Measurements from ENCODE around the gene MYH10.

DNA sequence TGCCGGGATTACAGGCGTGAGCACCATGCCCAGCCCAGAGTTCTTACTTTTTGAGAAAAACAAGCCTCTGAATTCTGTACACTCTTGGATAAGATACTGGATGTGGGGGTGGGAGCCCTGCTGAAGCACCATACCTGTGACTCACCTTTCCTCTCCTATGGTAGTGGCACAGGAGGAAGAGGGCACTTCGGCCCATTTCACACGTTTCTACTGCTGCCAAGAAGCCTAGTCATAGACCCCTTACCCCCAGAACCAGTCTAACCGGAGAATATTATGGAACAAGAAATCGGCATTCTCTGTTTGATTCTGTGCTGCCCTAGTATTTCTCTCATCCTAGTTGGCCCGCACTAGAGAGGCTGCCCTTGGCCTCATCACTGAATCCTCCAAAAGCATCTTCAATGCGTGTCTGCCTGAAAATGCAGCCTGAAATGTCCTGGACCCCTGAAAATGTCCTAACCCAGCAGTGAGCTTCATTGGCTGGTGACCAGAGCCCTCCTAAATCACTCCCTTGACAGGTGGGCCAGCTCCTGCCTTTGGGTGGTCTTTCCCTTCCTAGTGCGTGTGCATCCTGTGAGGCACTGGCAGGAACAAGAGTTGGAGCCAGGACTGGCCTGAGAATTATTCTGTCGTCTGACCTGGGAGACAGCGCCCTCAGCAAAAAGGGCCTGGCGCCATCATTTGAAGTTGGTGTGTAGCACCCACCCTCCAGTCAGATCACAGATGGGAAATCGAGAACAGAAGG lies 156.9 kb downstream of the MYH10 start:
- no peak for TF ChIP-seq EZH2 (IDR thresholded peaks at IDR 0.05; ENCODE audit: insufficient read depth, poor library complexity, severe bottlenecking)
- no peak for TF ChIP-seq EZH2phosphoT487 (IDR thresholded peaks at IDR 0.05; ENCODE audit: insufficient read depth, low read depth)
